ENCODE data around the gene PDK2.

GRCh38 chr17:50100921-50101345, 5.8 kb downstream of the PDK2 start:
- TF ChIP-seq CTCF (IDR thresholded peaks at IDR 0.05): no peak
- TF ChIP-seq EP300 (IDR thresholded peaks at IDR 0.05): no peak
- TF ChIP-seq POLR2A (IDR thresholded peaks at IDR 0.05): no peak
